ENCODE data around the gene MNDA.

DNA sequence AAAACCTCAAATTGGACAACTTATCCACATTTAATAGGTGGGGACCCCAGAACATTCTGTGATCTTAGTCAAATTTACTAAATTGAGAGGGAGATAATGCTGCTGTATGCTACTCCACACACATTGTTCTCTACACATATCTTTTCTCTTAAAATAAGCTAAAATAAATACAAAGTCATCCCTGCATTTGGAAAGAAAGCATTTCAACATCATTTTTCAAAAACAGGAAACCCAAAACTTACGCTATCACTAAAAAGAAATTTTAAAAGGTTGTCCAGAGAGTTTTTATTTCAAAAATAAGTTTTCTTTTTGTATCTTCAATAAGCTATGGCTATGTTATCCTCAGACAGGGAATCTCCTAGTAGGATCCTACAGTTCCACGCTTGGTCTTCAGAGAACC is 30.6 kb upstream of the MNDA start:
- no peak for TF ChIP-seq EP300 (IDR thresholded peaks at IDR 0.05)
- TF ChIP-seq, protein P1, sequence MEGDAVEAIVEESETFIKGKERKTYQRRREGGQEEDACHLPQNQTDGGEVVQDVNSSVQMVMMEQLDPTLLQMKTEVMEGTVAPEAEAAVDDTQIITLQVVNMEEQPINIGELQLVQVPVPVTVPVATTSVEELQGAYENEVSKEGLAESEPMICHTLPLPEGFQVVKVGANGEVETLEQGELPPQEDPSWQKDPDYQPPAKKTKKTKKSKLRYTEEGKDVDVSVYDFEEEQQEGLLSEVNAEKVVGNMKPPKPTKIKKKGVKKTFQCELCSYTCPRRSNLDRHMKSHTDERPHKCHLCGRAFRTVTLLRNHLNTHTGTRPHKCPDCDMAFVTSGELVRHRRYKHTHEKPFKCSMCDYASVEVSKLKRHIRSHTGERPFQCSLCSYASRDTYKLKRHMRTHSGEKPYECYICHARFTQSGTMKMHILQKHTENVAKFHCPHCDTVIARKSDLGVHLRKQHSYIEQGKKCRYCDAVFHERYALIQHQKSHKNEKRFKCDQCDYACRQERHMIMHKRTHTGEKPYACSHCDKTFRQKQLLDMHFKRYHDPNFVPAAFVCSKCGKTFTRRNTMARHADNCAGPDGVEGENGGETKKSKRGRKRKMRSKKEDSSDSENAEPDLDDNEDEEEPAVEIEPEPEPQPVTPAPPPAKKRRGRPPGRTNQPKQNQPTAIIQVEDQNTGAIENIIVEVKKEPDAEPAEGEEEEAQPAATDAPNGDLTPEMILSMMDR (IDR thresholded peaks at IDR 0.05): no peak
- TF ChIP-seq POLR2A (IDR thresholded peaks at IDR 0.05): no peak
